GM21367 (cell line): ENCODE results near the gene GMDS.

Source experiments
- ATAC-seq: cut with Tn5 transposase; IDR thresholded peaks from one replicate; pipeline ENCODE4 v1.9.1; 2021; ENCODE audit not compliant: unreplicated experiment

GMDS gene

DNA sequence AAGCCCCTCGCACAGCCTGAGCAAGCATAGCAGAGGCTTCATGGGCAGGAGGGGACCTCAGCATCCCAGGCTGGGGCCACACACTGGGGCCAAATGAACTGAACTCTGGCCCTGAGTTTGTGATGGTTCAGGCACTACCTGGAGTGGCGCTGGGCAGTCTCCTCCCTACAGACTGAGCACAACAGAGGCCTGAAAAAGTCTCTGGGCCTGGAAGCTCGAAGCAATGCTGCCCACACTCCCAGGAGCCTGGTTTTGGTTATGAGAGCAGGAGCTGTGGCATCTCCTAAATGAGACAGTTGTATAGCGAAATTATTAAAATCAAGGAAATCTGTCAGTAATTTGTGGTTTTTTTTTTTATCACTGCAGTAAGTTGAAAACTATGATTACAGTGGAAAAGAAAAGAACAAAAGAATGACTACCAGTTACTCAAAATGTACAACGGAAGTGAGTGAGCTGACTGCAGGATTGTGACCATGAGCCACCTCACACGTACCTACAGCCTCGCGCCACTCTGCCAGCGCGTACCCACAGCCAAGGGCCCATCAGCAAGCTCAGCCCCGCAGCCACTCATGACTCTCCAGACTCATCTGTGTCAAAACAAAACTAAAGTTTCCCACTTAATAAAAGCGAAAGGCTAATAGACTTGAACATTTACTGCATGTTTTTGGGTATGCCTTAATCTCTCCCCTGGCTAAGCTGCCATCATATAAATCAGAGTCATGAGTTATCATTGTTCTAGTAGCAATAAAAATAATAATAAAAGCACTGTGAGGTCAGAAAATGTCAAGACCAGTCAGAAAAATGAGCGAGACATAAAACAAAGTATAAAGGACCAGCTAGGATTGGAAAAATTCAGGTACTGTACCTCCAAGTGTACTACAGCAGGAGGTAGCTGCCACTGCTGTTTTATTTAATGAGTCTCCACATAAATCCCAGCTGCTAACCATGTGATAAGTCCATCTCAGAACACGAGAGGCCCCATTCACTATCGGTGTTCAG lies 458.7 kb downstream of the GMDS start:
- peak; percentile 65 for ATAC-seq

DNA sequence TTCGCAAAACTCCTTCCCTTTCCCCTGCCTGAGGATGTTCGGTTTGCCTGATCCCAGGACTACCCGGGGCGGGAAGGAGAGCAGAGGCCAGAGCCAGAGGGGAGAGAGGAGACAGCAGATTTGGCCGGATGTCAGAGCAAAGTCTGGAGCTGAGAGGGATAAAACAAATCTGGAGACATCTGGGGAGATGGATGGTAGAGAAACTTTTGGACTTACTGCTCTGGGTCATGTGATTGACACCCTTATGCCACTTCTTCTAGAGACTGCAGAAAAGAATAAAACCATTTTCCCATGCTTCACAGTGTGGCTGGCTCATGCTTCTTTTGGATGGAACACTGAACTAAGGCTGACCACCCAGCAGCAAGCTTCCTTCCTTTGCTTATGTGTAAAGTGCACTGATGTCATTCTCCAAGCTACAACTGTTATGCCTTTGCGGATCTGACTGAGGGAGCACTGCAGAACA lies 461.0 kb downstream of the GMDS start:
- ATAC-seq, result no peak

DNA sequence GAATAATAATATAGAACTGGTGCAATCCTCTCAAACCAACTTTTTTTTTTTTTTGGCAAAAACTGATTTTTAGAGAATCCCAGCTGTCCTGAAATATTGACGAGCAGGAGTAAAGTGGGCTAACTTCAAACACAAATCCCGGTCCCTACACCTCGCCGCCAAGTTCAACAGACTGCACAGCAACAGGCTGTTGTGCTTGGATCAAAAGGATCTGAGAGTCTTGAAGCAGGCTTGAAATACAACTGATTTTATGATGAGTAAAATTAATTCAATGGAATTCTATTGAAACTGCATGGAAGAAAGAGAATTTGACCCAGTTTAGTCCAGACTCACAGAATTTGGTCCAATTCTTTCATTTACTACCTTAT lies 463.6 kb downstream of the GMDS start:
- no peak for ATAC-seq

DNA sequence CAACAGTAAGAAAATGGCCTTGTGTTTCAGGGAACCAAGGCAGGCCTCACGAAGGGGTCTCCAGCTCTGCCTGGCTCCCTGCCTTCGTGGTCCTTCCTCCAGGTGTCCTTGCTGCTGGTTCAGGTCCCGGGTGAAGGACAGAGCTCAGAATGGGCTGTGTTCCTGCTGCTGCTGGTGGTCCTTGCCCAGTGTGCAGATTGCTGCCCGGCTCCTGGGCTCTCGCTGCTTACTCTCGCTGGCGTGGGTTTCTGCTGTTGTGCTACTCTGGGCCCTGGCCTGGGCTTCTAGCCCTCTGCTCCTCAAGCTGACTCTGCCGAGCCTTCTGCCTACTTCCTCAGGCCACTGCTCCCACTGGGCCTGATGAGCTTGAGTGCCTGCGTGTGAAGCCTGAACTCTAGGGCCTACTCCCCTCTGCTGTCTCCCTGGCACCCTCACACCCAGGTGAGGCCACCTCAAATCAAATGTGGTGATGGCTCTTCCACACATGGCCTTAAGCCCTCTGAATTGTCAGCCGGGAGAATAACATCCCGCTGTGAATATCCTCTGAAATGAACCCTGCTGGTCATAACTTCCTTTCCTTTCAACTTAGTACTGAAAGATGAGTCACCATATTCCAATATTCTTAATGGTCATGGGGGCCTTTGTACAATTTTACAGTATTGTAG lies 464.1 kb downstream of the GMDS start:
- ATAC-seq, result no peak

DNA sequence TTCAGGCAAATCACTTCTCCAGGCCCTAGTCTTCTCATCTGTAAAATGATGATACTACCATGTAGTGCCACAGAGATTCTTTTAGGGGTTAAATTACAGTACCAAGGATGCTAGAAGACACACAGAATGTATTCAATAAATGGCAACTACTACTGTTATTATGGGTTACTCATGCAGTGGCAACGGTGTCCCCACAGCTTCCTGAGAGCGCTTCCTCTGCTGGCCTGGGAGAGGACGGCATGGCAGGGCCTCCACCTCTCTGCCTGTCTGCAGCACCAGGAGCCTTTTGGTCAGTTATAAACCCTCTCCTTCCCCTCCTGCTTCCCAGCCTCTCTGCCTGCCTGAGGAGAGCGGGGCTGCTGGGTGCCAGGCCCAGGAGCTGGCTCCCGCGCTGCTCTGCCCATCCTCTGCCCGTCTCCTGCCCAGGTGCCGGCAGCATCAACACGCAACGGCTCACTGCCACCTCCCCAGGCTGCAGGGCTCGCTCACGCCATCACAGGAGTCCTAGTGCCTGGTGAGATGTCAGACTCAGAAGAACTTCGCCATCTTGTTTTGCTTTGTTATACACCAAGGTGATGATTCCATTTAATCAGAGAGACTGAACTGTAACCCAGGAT lies 465.0 kb downstream of the GMDS start:
- ATAC-seq, result no peak

DNA sequence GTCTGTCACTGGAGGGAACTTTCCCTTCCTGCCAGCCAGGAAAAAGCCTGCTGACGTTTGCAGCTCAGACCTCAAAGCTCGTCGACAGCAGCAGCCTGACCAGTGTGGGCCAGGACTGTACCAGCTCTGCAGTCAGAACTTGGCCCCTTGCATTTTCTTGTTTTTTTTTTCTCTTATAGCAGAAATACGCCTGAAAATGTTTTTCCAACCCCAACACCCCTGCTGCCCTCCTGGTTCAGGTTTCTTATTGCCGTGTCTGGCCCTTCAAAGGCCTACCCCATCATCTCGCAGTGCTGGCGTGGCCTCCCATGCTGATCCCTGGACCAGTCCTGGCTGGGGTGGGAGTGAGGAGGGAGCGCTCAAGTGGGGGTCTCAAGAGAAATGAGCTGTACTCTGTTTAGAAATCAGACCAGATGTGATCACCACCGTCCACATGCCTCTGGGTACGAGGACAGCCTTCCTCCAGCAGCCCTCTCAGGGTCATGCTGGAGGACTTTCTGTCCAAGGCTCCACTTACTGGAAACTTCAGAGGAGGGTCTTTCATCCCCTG lies 466.6 kb downstream of the GMDS start:
- ATAC-seq, result no peak

DNA sequence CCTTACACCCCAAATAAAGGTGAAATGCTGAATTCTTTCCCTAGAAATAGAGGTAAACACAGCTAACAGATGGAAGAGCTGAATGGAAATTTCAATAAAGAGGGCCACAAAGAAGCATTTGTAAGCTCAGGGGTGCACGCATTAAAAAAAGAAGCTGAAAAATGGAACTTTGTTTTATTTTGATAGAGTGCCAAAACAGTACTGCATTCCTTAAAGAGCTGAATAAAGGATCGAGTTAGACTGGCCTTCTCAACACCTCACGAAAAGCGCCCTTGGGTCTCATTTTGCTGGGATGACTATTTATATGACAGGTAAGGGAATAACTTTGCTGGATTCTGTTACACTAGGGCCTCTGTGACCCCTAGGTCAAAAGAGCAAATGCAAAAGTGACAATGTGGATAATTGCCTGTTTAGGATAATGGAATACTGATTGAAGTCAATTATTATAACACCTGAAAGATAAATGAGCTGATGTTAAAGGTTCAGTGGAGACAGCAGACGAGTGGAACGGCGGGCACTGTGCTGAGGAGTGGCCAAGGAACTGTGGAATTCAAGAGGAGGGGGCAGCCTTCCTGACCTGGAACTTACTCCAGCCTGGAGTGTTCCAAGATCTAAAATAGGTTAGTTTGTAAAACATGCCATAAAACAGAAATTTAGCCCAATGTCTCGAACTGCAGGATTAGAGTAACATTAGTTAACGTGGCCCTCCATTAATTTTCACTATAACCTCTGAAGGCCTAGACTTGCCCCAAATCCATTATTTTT lies 467.3 kb downstream of the GMDS start:
- no peak for ATAC-seq

DNA sequence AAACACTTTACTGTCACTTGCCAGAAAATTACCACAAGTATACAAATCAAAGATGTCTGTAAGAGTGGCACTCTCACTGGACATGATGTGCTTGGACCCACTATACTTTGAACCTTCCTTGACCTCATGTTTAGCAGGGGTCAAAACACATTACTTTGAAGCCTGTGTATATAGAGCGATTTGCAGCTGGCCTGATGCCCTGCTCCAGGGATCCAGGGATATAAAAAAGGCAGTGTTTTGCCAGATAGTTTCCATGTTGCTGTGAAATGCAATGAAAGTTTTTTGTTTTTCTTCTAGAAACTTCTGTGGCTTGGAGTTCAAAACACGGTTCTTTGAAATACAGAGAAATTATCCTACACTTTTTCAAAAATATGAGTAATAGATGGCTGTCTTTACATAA lies 470.0 kb downstream of the GMDS start:
- no peak for ATAC-seq

DNA sequence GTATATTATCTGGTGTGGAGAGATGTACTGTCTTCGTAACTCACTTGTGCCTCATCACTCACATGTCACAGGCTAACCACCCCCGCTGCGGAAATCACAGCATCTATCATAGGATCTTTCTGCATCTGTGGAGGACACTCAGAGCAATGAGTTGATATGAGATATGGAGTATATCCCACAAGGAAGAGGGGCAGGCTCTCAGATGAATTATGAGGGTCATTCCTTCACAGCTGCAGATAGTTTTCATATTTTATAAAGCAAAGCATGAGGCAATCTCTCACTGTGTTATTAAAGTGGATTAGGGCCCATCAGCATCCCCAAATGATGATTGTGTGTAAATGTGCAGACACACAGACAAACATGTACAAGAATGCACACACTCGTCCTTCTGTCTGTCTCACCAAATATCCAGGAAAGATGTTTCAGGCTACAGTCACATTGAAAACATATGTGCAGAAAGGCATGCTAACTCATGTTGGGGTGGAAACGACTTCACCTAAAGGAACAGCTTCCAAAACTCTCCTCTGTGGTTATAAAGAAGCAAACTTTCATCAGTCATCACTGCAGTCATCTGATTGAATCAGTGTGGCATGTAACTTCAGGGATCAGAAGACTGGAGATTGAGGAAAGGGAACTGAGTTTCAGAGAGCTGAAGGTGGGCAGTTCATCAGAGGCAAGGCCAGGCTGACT lies 471.0 kb downstream of the GMDS start:
- no peak for ATAC-seq

DNA sequence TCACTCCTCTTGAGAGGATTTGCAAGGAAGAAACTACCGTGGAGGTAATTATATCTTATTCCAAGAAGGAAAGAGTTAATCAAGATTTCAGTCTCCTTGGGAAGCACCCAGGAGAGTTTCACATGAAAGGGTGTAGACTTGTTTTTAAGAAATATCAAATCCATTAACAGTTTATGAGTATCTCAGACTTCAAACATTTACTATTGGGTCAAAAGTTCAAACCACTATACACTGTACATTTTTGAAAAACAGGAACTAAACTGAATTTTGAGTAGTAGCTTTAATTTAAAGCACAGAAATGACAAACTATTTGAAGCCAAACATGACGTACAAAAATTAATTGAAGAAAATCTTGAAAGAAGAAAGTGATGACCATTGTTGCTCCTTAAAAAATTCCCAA lies 471.7 kb downstream of the GMDS start:
- ATAC-seq, result no peak

DNA sequence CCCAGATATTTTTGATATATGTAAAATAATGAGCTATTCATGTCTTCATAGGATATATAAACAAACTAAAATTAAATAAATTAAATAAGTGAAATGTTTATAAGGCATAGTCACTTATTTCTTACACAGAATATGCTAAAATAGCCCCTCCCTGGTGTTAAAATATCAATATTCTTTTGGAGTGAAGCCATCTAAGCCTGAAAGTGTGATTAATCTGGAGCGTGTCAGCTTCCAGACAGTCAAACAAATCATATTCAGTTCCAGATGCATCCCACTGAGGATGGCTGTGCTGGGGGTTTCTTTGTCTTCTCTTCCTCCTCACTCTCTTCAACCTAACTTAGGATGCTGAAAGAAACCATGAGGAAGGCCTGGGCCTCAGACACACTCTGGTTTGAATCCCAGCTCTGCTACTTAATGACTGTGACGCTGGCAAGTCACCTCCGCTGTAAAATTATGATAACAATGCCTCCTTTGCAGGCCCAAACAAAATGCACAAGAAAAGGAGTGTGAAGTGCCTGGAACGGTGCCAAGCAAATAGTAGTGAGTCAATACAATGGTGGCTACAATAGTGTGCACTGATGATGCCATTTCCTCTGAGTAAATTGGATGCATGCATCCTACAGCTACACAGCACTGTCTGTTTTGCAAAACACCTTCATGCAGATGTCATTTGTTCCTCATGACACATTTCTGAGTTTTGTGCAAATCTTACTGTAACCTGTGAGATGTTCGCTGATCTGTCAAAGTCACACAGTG lies 474.3 kb downstream of the GMDS start:
- no peak for ATAC-seq

DNA sequence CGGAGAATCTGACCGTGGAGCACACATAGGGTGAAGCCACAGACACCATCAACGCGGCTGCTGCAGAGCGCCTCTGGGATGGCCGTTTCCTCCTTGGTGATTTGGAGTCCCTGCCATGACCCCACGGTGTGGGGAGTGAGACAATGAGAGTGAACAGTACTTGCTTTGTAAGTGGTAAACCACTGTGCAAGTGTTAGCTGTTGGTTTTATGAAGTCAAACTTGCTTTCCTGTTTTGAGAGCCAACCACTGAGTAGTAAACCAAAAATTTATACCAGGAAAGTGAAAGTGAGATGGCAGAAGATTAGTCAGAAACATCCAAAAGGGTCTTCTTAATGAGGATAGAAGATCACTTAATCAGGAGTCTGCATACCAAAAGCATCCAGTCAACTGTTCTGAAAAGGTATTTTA lies 475.0 kb downstream of the GMDS start:
- ATAC-seq, result no peak

DNA sequence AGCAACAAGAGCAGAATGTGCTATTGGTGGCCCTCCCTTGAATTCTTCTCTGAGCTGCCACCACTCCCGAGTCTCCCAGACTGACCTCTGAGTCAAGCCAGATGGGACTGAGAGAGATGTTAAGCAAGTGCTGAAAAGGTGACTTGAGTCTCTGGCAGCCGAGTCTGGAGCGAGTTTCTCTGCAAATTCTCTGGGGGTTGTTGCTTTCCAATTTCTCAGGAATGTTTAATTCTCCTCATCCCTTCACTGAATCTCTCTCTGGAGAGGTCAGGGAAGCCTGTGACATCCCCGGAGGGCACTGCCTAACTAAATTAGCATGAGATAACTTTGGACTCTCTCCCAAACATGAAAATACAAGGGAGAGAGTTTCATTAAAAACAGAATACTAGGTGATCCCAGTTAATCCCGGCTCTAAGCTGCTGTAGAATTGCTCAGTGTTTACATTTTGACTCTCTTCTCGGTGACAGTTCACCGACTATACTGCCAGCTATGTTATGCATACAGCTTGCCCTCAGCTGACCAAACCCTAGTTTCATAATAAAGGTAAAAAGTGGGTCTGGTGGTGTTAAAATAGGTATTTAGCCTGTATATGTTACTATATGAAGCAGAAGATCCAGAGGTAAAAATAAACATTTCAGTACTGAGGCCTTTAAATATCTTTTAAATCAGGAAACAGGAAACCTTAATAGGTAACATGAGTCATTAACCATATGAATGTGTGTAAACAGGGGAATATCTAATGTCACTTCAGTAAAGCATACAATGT lies 477.7 kb downstream of the GMDS start:
- no peak for ATAC-seq

DNA sequence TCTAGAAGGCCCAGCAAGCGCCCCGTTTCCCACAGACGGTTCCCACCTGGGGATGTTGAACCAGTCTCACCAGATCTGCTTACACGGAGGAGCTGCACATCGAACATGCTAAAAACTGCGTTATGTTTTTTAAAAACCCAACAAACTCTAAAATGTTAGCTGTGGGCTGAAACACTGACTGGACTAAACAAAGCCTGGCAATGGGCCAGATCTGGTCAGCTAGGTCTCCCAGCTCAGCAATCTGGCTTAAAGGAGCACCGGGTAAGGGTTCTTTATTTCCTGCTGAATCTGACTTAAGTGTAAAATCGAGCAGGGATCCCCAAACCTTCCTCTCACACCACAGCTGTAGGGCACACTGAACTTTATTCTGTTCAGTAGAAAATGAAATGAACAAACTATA lies 478.8 kb downstream of the GMDS start:
- ATAC-seq, result no peak

DNA sequence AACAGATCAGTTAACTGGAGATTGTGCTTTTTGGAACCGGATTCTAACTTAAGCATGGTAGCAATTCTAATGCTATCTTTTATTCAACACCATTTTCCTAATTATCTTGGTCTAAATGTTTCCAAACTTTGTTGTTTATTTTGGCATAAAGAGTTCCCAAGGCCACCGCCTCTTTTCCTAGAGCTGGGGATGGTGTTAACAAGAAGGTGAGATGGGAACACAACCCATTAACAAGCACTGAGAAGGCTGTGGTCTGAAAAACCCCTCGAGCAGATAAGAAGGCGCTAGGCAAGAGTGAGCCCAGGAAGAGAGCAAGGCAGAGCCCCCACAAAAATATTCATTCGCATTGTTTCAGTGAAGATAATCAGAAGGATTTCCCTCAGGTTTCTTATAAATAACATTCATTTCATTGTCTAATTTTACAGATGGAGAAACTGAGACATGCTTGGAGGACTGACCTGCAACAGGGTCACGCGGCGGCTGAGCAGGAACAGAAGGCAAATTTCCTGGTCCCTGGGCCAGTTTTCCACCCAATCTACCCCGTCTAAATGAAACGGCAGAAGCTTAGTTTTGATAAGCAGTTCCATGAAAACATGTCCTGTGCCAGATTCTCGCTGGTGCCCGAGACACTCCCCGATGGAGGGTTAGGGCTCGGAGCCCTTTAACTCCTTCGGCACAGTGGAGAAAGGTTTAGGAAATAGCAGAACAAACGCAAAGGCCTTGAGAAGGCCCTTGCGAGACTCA lies 480.1 kb downstream of the GMDS start:
- no peak for ATAC-seq

DNA sequence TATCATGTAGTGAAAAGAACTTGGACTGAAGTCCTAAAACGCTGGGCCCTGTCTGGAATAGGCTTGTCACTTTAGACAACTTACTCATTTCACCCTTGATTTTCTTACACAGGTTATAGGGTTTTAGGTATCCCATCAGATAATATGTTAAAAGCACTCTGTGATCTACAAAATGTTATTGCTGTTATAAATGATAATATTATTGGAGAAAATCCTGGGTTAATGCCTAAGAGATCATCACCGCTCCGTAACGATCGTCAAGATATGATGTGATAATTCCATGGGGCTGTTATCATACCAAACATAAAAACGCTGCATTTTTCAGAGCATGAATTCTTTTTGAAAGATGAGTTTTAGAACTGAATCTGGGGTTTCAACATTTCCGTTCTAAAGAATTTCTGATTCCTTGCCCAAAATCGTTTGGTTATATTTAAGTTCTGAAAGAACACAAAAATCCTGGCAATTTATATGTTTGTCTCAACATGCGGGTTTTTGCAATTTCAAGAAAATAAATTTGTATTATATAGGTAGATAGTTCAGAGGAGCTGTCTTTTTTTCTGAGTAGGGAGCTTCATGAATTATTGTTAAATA lies 480.9 kb downstream of the GMDS start:
- no peak for ATAC-seq

DNA sequence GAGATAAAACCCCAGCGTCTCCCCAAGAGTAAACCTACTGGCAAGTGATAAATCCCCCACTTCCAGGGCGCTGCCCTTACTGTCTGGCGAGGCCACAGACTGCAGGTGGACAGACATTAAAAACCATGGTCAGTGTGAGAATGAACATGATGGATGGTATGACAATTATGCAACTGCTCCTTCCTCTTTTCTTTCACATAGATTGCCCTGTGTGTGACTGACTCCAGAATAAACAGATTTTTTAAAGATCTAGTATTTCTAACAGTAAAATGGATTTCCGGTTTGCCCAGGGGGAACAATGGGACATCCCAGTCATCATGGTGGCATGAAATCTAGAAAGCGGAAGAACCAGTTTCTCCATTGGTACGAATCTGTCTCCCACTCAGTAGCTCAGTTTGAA lies 482.0 kb downstream of the GMDS start:
- ATAC-seq, result no peak

DNA sequence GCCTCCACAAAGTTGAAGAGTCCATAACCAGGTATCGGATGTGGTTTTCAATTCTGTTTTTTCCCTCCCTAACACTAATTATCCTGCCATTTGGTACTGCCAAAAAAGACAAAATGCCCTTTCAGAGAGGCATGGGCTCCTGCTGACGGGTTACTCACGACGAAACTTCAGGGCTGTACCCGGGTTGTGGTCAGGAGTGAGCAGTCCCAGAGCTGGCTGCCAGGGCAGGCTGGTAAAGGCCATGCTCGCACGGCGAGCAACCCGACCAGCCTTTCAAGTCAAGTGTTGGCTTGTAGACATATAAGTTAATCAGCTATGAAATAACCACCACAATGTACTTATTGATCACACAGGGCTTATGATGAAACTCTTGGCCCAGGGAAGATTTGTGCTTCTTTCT lies 483.2 kb downstream of the GMDS start:
- no peak for ATAC-seq
